Tibial nerve (tissue), 4 donors: ENCODE measurements around the gene GAL.

Experiments
- CTCF ChIP-seq, 5 experiments: fragments of 200-600 bp in 3 of 5; fragments of 450-650 bp in 2 of 5; sonication (generic) in 3 of 5; IDR thresholded peaks; one replicate each; pipeline ENCODE4 v1.5.1; 2016 to 2019; ENCODE audit warnings: antibody characterized with exemption in 5 of 5, mild to moderate bottlenecking in 3 of 5, moderate library complexity in 2 of 5
- EP300 ChIP-seq, 2 donors: sonication (generic); formaldehyde crosslinking; IDR thresholded peaks; one replicate each; pipeline ENCODE4 v1.6.1; 2017; ENCODE audit warnings: antibody characterized with exemption in 2 of 2, mild to moderate bottlenecking in 1 of 2
- POLR2A ChIP-seq, 2 donors: fragments of 450-650 bp; IDR thresholded peaks; one replicate each; pipeline ENCODE4 v1.6.1; 2017; ENCODE audit warnings: antibody characterized with exemption in 2 of 2, mild to moderate bottlenecking in 2 of 2, moderate library complexity in 2 of 2

- no peak for TF ChIP-seq POLR2A (IDR thresholded peaks at IDR 0.05)
- no peak for TF ChIP-seq CTCF (IDR thresholded peaks at IDR 0.05)
- TF ChIP-seq EP300 (IDR thresholded peaks at IDR 0.05): no peak
These were observed 31.6 kb upstream of the GAL start for GRCh38 chr11:68652683-68653156.
